Brain microvascular endothelial cell (primary cell): ENCODE data around the gene TRAF5.

Source experiments
- DNase-seq: peaks from one replicate; pipeline ENCODE4 v3.0.0-alpha.2; 2020
- H3K27ac ChIP-seq: fragments of 250-450 bp; sonication (Bioruptor Pico); 2 replicates; pipeline ENCODE4 v1.5.1; 2020; ENCODE audit warnings: mild to moderate bottlenecking, moderate library complexity
- H3K27me3 ChIP-seq: fragments of 250-450 bp; sonication (Bioruptor Pico); replicated peaks from 2 replicates; pipeline ENCODE4 v1.5.1; 2020; ENCODE audit warnings: mild to moderate bottlenecking
- H3K36me3 ChIP-seq: fragments of 250-450 bp; sonication (Bioruptor Pico); replicated peaks from 2 replicates; pipeline ENCODE4 v1.5.1; 2020; ENCODE audit warnings: mild to moderate bottlenecking
- H3K4me3 ChIP-seq: 2 replicates; pipeline ENCODE4 v1.5.1; 2011; ENCODE audit warnings: low read depth, mild to moderate bottlenecking, control low read depth, low read length, moderate library complexity
- in situ Hi-C: cut with HindIII; loops from 2 replicates; pipeline ENCODE4 v1.10.0; 2017; ENCODE audit warnings: low sequenced_read_pairs, low pct_ligation_motif_present
- TF ChIP-seq, protein P1 (sequence below): IDR thresholded peaks from 2 replicates; pipeline ENCODE4 v1.5.1; 2011; ENCODE audit warnings: low read depth, mild to moderate bottlenecking, moderate library complexity, low read length, control low read depth, inconsistent platforms; ENCODE audit errors: missing control alignments

The TRAF5 gene

DNA sequence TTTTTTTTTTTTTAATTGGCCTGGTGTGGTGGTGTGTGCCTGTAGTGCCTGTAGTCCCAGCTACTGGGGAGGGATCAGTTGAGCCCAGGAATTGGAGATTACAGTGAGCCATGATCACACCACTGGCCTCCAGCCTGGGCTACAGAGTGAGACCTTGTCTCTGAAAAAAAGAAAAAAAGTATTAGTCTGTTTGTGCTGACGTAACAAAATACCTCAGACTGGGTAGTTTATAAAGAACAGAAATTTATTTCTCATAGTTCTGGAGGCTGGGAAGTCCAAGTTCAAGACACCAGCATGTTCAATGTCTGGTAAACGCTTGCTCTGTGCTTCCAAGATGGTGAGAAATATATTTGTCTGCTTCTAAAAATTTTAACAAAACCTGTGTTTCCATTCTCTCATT is 25.8 kb downstream of the TRAF5 start:
- Histone ChIP-seq H3K27ac (no peak overlapping the region), H3K4me3 (no peak overlapping the region)
- in situ Hi-C loops, result no loop called here

DNA sequence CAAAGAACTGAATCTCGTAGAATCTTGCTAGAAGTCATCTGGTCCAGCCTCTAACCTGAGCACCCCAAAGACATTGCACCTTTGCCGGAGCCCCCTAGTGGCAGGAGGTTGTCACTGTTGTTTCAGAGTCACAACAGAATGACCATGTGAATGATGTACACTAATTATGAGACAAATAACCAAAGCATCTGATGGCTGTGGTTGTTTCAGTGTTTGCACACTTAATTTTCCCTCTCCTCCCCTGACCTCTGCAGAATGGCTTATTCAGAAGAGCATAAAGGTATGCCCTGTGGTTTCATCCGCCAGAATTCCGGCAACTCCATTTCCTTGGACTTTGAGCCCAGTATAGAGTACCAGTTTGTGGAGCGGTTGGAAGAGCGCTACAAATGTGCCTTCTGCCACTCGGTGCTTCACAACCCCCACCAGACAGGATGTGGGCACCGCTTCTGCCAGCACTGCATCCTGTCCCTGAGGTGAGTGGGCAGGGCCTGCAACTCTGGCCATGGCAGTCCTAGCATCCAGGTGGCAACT is 26.4 kb downstream of the TRAF5 start:
- in situ Hi-C loops, result no loop called here
- TF ChIP-seq, protein P1, sequence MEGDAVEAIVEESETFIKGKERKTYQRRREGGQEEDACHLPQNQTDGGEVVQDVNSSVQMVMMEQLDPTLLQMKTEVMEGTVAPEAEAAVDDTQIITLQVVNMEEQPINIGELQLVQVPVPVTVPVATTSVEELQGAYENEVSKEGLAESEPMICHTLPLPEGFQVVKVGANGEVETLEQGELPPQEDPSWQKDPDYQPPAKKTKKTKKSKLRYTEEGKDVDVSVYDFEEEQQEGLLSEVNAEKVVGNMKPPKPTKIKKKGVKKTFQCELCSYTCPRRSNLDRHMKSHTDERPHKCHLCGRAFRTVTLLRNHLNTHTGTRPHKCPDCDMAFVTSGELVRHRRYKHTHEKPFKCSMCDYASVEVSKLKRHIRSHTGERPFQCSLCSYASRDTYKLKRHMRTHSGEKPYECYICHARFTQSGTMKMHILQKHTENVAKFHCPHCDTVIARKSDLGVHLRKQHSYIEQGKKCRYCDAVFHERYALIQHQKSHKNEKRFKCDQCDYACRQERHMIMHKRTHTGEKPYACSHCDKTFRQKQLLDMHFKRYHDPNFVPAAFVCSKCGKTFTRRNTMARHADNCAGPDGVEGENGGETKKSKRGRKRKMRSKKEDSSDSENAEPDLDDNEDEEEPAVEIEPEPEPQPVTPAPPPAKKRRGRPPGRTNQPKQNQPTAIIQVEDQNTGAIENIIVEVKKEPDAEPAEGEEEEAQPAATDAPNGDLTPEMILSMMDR, result peak; percentile 87
- peaks cover 7% of the 10 kb centered on the region for H3K36me3 ChIP-seq
- no peak overlapping the region for H3K4me3 ChIP-seq
- DNase-seq, result no peak
- H3K27ac ChIP-seq, result no peak overlapping the region
- no peaks in the 10 kb centered on the region for H3K27me3 ChIP-seq

More for the DNA sequence above, 25.8 kb downstream of the TRAF5 start:
- TF ChIP-seq, protein P1, result no peak
- H3K27me3 ChIP-seq, result no peaks in the 10 kb centered on the region
- DNase-seq, result no peak
- peaks cover 7% of the 10 kb centered on the region for H3K36me3 ChIP-seq

DNA sequence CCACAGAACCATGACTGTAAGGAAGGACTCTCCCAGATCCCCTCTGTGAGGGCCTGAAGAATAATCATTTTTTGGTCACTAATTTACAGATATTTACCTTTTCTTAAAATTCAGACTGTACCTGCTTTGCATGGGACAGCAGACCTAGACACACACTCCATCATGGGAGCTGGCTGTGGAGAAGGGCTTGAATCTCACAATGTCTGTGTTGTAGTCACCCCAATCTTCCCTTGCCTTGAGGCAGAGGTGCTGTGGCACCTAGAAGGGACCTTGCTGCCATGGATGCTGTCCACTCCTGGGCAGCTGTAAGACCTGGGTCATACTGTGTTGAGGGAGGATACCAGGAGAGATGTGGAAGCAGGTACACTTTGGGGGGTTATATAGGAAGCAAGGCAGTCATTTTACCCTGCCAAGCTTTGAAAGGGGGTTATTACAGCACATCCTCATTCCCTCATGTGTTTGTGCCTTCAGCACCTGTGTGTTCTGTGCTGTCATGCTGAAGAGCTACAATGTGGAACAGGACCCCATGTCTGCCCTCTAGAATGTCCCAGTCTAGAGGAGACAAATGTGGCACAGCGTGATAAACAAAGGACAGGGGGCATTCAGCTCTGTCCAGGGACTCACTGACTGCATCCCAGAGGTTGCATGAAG is 27.1 kb downstream of the TRAF5 start:
- in situ Hi-C loops, result no loop called here
- H3K27ac ChIP-seq, result no peak overlapping the region
- H3K27me3 ChIP-seq, result no peaks in the 10 kb centered on the region
- H3K36me3 ChIP-seq, result peaks cover 7% of the 10 kb centered on the region
- no peak overlapping the region for H3K4me3 ChIP-seq
- no peak for DNase-seq
- TF ChIP-seq, protein P1, result no peak

DNA sequence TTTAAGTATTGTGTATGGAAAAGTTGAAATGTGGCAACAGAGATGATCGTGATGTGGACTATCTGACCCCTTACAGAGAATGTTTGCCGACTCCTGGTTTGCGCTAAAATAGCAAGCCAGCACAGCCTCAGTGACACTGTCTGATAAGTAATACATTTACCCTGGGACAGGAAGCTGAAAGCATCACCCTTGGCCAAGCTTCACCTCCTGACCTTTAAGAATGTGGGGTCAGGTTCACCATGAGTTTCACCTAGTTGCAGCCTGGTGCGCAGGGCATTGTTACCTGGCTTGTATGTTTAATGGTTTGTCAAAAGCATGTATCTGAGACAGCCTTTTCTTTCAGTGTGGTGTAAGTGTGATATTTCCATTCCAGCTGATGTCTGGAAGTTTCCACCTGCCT is 29.2 kb downstream of the TRAF5 start:
- in situ Hi-C loops, result no loop called here
- TF ChIP-seq, protein P1, result no peak
- H3K36me3 ChIP-seq, result peaks cover 10% of the 10 kb centered on the region
- H3K4me3 ChIP-seq, result no peak overlapping the region
- no peak overlapping the region for H3K27ac ChIP-seq
- H3K27me3 ChIP-seq, result no peaks in the 10 kb centered on the region
- no peak for DNase-seq

DNA sequence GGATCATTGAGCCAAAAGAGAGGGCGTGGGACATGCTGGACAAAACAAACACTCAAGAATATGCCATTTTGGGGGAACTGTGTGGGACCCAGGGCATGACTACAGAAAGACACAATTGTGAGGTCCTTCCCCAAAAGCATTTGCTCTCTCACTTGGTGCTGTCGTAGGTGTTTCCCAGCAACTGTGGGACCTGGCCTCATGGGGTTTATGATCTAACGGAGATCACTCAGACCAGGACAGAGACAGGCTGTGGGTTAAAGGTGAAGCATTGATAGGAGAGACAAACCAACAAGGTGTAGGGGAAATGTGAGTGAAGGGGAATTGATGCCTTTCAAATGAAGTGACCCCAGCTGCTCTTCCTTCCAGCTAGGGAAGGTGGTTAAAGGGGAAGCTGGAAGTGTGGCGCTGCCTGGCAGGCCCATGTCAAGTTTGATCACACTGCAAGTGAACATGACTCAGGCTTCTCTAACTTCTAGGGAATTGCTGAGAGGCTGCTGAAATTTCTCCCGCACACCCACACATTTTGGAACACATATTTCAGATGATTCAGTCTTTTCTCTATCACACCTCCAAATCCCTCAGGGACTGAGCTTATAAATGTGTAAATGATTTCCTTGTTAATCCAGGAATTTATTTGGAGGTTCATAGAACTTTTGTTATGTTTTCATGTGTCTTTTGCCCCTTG is 30.2 kb downstream of the TRAF5 start:
- Histone ChIP-seq H3K27ac (no peak overlapping the region), H3K36me3 (peaks cover 12% of the 10 kb centered on the region), H3K4me3 (no peak overlapping the region), H3K27me3 (no peaks in the 10 kb centered on the region)
- in situ Hi-C loops, result no loop called here
- TF ChIP-seq, protein P1, result no peak
- DNase-seq, result peak; percentile 51
